Body of pancreas (tissue), 4 donors: ENCODE data around the gene TNFRSF12A.

Experiments used
- CTCF ChIP-seq, 7 experiments: fragments of 450-650 bp in 4 of 7; fragments of 200-600 bp in 3 of 7; sonication (generic) in 3 of 7; IDR thresholded peaks; one replicate each; pipeline ENCODE4 v1.5.1; 2016 to 2019; ENCODE audit warnings: antibody characterized with exemption in 7 of 7
- POLR2A ChIP-seq, 3 donors: fragments of 450-650 bp; IDR thresholded peaks; one replicate each; pipeline ENCODE4 v1.6.1; 2016; ENCODE audit warnings: antibody characterized with exemption in 3 of 3, mild to moderate bottlenecking in 2 of 3

GRCh38 chr16:3004319-3004718 is 15.8 kb upstream of the TNFRSF12A start:
- TF ChIP-seq CTCF (IDR thresholded peaks at IDR 0.05) (no peak), POLR2A (IDR thresholded peaks at IDR 0.05) (no peak)
